Measurements from ENCODE around the gene MORN1.

GRCh38 chr1:2341706-2342383 lies 49.5 kb downstream of the MORN1 start:
- no peak for TF ChIP-seq CTCF (IDR thresholded peaks at IDR 0.05)
- TF ChIP-seq POLR2A (IDR thresholded peaks at IDR 0.05): no peak
